ENCODE results near the gene MAP4K3. TPM values are rescaled to one million over a fixed set of nuclear protein-coding genes. Genes with fewer than 3 reads are reported as not detected.

The MAP4K3 gene
- total RNA-seq, 1 experiment from 2014 or later = 97.4 TPM

DNA sequence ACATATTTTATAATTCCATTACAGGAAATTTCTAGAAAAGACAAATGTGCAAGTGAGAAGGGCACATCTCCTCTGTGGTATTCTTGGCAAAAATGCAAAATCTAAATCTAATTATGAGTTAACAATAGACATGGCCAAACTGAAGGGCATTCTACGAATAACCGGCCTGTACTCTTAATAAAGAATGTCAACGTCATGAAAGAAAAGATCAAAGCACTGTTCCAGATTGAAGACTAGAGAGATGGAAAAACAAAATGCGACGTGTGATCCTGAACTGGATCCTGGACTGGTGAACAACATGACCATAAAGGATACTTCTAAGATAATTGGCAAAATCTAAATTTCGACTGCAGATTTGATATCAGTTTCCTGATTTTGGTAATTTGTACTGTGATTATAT lies 196.3 kb downstream of the MAP4K3 start:
- POLR2A ChIA-PET (ENCODE audit: unreplicated experiment) = no interaction called here

DNA sequence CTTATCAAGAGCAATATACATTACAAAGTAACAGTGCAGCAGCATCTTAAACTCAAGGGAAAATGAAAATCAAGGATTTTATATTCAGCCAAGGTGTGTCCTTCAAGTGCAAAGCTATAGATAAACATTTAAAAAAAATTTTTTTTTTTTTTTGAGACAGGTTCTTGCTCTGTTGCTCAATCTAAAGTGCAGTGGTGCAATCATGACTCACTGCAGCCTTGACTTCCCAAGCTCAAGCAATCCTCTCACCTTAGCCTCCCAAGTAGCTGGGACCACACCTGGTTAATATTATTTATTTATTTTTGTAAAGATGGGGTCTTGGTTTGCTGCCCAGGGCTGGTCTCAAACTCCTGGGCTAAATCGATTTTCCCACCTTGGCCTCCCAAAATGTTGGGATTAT lies 202.3 kb downstream of the MAP4K3 start:
- DNase-seq (peak; percentile 52), ATAC-seq (no peak)
- Histone ChIP-seq H3K79me2 (ENCODE audit: low read length) (no peaks in the 10 kb centered on the region), H3K4me2 (ENCODE audit: low read length) (no peak overlapping the region), H3K9me3 (ENCODE audit: low read length) (no peaks in the 10 kb centered on the region), H3K4me1 (ENCODE audit: insufficient read depth, low read length) (no peaks in the 10 kb centered on the region), H3K9me2 (replicated peaks; ENCODE audit: low read length) (no peaks in the 10 kb centered on the region; the same call in 1 of the 2 replicates), H4K20me1 (ENCODE audit: low read length) (no peaks in the 10 kb centered on the region), H3F3A (ENCODE audit: low read length, unreplicated experiment) (no peaks in the 10 kb centered on the region), H3K9ac (ENCODE audit: low read length) (no peak overlapping the region), H3K27ac (ENCODE audit: low read length) (no peak overlapping the region), H3K27me3 (ENCODE audit: low read length) (no peaks in the 10 kb centered on the region), H2AFZ (ENCODE audit: low read length) (no peak overlapping the region), H3K36me3 (ENCODE audit: low read depth, low read length) (no peaks in the 10 kb centered on the region), H3K4me3 (ENCODE audit: low read length) (no peak overlapping the region)
- ChIA-PET POLR2A (ENCODE audit: unreplicated experiment) (interaction anchor here (0.6 kb wide), 1 partner anchor 282 kb away, joined by 3 read pairs; no protein-coding TSS in a partner anchor), CTCF (interaction anchor here (0.6 kb wide), 1 partner anchor 13 kb away, joined by 3 read pairs; no protein-coding TSS in a partner anchor)
- no TSS peak for BruUV-seq (replicated peaks)
- intact Hi-C loops (cut with micrococcal nuclease) = no loop called here
- TF ChIP-seq CTCF (conservative IDR thresholded peaks at IDR 0.05; ENCODE audit: low read depth, low read length) (no peak), EZH2 (IDR thresholded peaks at IDR 0.05; ENCODE audit: low read length, unreplicated experiment) (no peak), EZH2phosphoT487 (IDR thresholded peaks at IDR 0.05; ENCODE audit: borderline replicate concordance, low read length) (no peak)

More for the DNA sequence above, 196.3 kb downstream of the MAP4K3 start:
- Histone ChIP-seq H3F3A (ENCODE audit: low read length, unreplicated experiment) (no peaks in the 10 kb centered on the region), H3K27me3 (ENCODE audit: low read length) (no peaks in the 10 kb centered on the region), H3K4me1 (ENCODE audit: insufficient read depth, low read length) (no peaks in the 10 kb centered on the region), H3K27ac (ENCODE audit: low read length) (no peak overlapping the region), H4K20me1 (ENCODE audit: low read length) (no peaks in the 10 kb centered on the region), H3K4me2 (ENCODE audit: low read length) (no peak overlapping the region), H3K4me3 (ENCODE audit: low read length) (no peak overlapping the region), H3K9me3 (ENCODE audit: low read length) (no peaks in the 10 kb centered on the region), H3K9ac (ENCODE audit: low read length) (no peak overlapping the region), H3K9me2 (replicated peaks; ENCODE audit: low read length) (no peaks in the 10 kb centered on the region; the same call in 1 of the 2 replicates), H3K36me3 (ENCODE audit: low read depth, low read length) (no peaks in the 10 kb centered on the region), H3K79me2 (ENCODE audit: low read length) (no peaks in the 10 kb centered on the region), H2AFZ (ENCODE audit: low read length) (no peak overlapping the region)
- TF ChIP-seq EZH2 (IDR thresholded peaks at IDR 0.05; ENCODE audit: low read length, unreplicated experiment) (no peak), CTCF (conservative IDR thresholded peaks at IDR 0.05; ENCODE audit: low read depth, low read length) (no peak), EZH2phosphoT487 (IDR thresholded peaks at IDR 0.05; ENCODE audit: borderline replicate concordance, low read length) (no peak)
- DNase-seq (no peak), ATAC-seq (no peak)
- no TSS peak for BruUV-seq (replicated peaks)
- intact Hi-C loops (cut with micrococcal nuclease) = no loop called here
- CTCF ChIA-PET = no interaction called here

DNA sequence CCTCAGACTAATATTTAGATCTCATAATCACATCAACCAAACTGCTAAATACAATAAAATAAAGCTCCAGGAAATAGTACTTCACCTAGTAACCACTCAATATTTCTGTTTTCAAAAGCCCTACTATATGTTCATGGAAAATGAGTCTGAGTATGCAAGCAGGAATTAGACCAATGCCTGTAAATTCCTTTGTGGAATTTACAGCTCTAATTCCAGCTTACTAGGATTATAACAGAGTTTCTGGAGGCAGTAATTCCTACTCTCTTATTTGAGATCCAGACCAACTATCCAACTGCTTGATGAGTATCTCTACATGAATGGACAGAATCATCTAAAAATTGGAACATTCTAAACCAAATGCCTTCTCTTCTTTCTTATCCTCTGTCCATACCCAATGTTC lies 204.9 kb downstream of the MAP4K3 start:
- ATAC-seq (no peak), DNase-seq (no peak)
- Histone ChIP-seq H3K27ac (ENCODE audit: low read length) (no peak overlapping the region), H4K20me1 (ENCODE audit: low read length) (no peaks in the 10 kb centered on the region), H3K4me3 (ENCODE audit: low read length) (no peak overlapping the region), H3K9me3 (ENCODE audit: low read length) (no peaks in the 10 kb centered on the region), H3K36me3 (ENCODE audit: low read depth, low read length) (no peaks in the 10 kb centered on the region), H3K4me2 (ENCODE audit: low read length) (no peak overlapping the region), H3K9me2 (replicated peaks; ENCODE audit: low read length) (no peaks in the 10 kb centered on the region; the same call in 1 of the 2 replicates), H3K9ac (ENCODE audit: low read length) (no peak overlapping the region), H3K79me2 (ENCODE audit: low read length) (no peaks in the 10 kb centered on the region), H2AFZ (ENCODE audit: low read length) (no peak overlapping the region), H3F3A (ENCODE audit: low read length, unreplicated experiment) (no peaks in the 10 kb centered on the region), H3K4me1 (ENCODE audit: insufficient read depth, low read length) (no peaks in the 10 kb centered on the region), H3K27me3 (ENCODE audit: low read length) (no peaks in the 10 kb centered on the region)
- no TSS peak for BruUV-seq (replicated peaks)
- intact Hi-C loops (cut with micrococcal nuclease) = no loop called here
- TF ChIP-seq CTCF (conservative IDR thresholded peaks at IDR 0.05; ENCODE audit: low read depth, low read length) = no peak
- no peak for TF ChIP-seq EZH2phosphoT487 (IDR thresholded peaks at IDR 0.05; ENCODE audit: borderline replicate concordance, low read length)
- no peak for TF ChIP-seq EZH2 (IDR thresholded peaks at IDR 0.05; ENCODE audit: low read length, unreplicated experiment)
- ChIA-PET CTCF (no interaction called here), POLR2A (ENCODE audit: unreplicated experiment) (no interaction called here)

All from PC-3 (cell line).